Transverse colon (tissue), 3 donors: ENCODE measurements around the gene SLC4A3.

ENCODE experiments used
- CTCF ChIP-seq, 5 experiments: fragments of 200-600 bp in 3 of 5; fragments of 450-650 bp in 2 of 5; sonication (generic) in 3 of 5; IDR thresholded peaks; 1 replicate in 2 of 5; 2 replicates in 3 of 5; pipeline ENCODE4 v1.5.1; 2016 to 2017; ENCODE audit warnings: antibody characterized with exemption in 5 of 5, inconsistent platforms in 3 of 5, mild to moderate bottlenecking in 2 of 5, moderate library complexity in 1 of 5
- POLR2A ChIP-seq: fragments of 450-650 bp; IDR thresholded peaks from one replicate; pipeline ENCODE4 v1.6.1; 2016; ENCODE audit warnings: antibody characterized with exemption, mild to moderate bottlenecking, moderate library complexity

GRCh38 chr2:219598308-219599078 lies 28.9 kb upstream of the SLC4A3 start:
- TF ChIP-seq CTCF (IDR thresholded peaks at IDR 0.05) (no peak), POLR2A (no peak)
